Lower leg skin (tissue), 3 donors: ENCODE data around the gene C2CD3.

Source experiments
- CTCF ChIP-seq, 3 donors: fragments of 450-650 bp; IDR thresholded peaks; one replicate each; pipeline ENCODE4 v1.5.1; 2016; ENCODE audit warnings: antibody characterized with exemption in 3 of 3, mild to moderate bottlenecking in 3 of 3, moderate library complexity in 2 of 3
- POLR2A ChIP-seq, 2 donors: fragments of 450-650 bp; IDR thresholded peaks; one replicate each; pipeline ENCODE4 v1.6.1; 2016 to 2017; ENCODE audit warnings: antibody characterized with exemption in 2 of 2, mild to moderate bottlenecking in 1 of 2, moderate library complexity in 1 of 2

GRCh38 chr11:74102321-74102720 lies 68.5 kb downstream of the C2CD3 start:
- TF ChIP-seq CTCF (IDR thresholded peaks at IDR 0.05) (no peak), POLR2A (IDR thresholded peaks at IDR 0.05) (no peak)
